ENCODE data around the gene MARVELD1.

MARVELD1 gene

DNA sequence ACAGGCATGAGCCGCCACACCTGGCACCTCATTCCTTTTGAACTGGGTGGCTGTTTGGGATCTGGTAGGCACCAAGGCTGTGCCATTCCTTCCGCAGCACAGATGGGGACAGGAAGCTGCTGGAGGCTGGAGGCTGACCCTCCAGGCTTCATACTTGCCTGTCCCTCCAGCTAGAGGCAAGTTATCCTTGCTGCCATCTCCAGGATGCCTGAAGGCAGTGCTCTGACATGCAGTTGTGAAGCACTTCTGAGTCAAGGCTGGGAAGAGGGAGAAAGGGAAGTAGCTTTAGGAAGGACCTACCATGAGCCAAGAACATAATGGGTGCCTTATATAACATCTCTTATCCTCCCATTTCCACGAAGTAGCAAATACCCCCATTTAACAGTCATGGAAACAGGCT is 9.5 kb downstream of the MARVELD1 start:
- DNase-seq: no peak

DNA sequence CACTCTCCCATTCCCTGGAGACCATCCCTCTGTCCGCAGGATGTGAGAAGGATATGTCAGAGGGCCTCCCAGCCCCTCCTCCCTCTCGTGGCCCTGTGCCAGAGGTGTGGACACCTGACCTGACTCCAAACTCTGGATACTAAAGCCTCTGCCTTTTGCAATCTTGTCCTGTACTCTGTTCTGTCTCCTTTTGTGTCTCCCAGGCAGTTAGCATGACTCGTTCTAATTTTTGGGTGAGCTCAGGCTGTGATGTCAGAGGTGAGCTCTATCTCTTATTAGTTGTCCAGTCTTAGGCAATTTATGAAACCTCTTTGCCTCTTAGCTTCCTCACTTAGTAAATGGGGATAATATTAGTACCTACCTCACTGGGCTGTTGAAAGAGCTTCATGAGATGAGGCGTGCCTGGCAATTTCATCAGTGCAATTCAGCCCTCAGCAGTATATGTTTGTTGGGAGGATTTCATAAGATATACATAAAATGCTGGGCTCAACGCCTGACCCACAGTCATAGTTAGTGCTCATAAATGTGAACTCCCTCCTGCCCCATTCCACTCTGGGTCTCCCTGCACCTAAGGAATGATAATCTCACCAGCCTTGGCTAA is 10.9 kb downstream of the MARVELD1 start:
- DNase-seq: peak; percentile 45

DNA sequence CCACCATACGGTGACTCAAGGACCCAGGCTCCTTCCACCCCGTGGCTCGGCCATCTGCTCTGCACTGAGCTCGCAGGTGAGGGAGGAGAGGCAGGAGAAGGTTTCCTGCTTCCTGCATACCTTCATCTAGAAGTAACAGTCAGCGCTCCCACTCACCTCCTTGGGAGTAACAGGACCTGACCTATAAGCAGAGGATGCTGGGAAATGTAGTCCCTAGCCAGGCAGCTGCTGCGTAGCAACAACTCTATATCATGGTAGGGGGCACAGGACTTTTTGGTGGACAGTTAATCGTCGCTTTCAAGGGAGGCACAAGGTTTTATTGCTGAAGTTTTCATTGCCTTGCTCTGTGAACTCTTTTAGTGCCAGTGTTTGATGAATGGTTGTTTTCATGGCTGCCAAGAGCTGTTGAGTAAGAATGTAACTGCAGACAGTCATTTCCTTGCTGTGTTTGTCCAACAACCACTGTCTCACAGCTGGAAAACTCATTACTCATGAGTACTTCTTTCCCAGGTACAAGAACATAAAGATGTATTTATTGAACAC is 13.2 kb downstream of the MARVELD1 start:
- DNase-seq: no peak

DNA sequence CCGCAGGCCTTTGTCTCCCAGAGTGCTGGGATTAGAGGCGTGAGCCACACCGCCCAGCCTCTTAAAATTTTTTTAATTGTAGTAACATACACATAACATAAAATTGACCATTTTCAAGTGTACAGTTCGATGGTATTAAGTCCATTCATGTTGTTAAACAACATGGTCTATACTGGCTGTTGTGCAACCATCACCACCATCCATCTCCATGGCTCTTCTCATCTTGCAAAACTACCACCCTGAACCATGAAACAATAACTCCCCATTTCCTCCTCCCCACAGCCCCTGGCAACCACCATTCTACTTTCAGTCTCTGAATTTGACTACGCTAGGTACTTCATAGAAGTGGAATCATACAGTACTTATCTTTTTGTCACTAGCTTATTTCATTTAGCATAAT is 15.5 kb downstream of the MARVELD1 start:
- no peak for DNase-seq

DNA sequence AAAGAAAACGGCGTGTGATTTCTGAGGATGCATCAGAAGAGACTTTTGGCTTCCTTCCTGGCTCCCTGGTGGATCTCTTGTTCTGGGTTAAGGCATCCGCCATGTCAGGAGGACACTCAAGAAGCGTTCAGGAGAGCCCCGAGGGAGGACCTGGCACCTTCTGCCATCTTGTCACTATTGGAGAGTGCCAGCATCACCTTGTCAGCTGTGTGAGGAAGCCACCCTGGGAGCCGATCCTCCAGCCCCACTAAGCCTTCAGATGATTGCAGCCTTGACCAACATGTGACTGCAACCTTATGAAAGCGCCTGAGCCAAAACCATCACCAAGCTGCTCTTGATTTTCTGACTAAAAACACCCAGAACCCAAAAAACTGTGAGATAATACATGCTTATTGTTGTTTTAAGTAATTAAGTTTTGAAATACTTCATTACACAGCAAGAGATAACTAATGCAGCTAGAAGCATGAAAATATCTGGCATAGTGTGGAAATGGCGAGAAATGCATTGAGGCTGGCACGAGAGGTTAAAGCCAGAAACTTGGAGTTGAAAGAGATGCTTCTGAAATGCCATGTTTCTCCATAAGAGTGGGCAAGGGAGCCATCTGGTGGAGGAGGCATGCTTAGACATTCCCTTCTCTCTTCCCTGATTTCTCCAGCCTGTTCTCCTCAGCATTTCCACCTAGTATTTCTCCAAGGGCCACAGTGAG is 18.0 kb downstream of the MARVELD1 start:
- peak; percentile 85 for DNase-seq

DNA sequence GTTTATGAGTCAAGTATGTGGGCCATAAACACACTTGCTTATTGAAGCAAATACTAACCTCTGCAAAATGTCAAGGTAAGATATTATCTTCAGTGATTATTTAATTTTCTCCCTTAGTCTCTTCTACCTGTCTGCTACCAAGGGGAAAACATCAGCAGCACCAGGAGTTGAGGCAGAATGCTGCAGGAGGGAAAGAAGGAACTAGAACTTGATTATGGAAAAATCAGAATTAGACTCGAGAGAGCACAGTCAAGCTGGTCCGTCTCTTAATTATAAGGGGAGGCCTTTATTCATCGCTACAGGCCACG is 18.5 kb downstream of the MARVELD1 start:
- DNase-seq: no peak

DNA sequence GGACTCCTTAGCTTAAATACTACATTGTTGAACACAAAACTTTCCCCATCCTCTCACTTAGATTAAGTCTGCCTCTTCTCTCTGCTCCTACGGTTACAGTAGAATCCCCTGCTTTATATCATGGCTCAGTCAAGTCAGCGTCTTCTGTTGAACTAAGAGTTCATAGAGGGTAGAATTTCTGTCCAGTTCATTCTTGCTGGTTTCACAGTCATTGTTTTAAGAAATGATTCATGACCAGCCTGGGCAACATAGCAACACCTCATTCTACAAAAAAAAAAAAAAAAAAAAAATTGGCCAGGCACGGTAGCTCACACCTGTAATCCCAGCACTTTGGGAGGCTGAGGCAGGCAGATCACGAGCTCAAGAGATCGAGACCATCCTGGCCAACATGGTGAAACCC is 19.7 kb downstream of the MARVELD1 start:
- DNase-seq: no peak

DNA sequence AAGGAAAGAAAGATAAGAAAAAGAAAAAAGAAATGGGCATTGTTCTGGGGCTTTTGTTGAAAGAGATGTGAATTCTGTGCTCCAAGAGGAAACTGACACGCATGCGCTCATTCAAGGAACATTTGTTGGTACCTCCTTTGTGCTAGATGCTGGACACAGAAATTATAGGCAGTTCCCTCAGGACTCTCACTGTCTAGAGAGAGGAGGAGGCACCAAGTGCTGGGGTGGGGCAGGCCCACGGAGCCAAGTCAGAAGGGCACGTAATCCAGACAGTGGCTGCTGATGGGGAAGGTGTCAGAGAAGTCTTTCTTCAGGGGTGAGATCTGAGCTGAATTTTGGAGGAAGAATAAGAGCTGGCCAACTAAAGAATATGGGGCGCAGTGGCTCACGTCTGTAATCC is 20.5 kb downstream of the MARVELD1 start:
- no peak for DNase-seq

DNA sequence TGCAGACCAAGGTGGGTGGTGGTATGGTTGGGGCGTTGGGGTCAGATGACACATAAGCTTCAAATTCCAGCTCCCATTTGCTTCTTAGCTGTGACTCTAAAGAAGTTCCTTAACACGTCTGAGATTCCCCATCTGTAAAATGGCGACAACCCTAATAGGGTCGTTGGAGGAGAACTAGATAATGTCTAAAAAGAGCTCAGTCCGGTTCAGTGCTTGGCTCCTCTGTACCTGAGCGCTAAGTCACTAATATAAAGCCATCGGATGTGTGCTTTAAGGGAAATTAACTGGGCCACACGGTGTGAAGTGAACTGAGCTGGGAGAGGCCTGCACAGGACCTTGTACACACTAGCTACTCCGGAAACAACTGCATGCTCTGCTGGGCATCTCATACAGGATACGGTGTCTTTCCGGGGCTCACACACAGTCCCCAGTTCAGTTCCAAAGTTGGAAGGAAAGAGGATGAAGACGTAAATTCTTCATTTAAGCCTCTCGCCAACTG is 22.9 kb downstream of the MARVELD1 start:
- no peak for DNase-seq

DNA sequence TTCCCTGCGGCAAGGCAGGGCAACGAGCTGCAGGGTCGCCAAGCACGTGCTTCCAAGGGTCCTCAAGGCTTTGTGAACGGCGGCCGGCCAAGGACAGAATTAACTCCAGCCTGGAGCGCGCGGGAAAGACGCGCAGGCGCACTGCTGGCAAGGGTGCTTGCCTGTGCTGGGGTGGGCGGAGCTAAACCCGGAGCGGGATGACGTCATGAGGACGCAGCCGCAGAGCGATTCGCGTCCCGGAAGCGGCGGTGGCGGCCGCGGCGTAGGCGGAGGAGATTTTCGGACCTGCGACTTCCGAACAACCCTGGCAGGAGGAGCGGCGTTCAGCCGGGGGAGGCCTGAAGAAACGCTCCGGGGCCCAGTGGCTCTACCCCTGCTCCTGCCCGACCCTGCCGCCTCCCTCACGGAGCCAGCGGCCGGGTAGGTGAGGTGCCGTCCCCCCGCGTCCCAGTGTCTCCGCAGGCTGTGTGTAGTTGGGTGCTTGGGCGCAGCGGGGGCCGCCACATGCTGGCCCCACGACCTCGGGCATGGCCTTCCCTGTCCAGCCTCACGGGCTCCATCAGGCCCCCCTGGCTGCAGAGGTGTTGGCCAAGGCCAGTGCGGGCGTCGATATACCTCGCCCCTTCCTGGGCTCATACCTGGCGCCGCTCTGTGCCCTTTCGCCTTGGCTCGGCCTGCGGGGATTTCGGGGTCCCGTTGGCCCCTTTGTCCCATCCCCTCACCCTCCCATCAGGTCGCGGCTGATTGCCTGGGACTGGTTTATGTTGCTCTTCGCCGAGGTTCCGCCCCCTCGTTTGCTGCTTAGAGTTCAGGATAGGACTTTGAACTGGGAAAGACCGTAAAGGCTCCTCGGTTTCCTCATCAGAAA is 23.6 kb downstream of the MARVELD1 start, which contains the start of gene ZFYVE27:
Gene ZFYVE27, plus strand, starts transcription at position 227 of the 868 bp plus-strand sequence. CDS start 1,350 bp downstream, outside the sequence.
- DNase-seq: peak; percentile 98

DNA sequence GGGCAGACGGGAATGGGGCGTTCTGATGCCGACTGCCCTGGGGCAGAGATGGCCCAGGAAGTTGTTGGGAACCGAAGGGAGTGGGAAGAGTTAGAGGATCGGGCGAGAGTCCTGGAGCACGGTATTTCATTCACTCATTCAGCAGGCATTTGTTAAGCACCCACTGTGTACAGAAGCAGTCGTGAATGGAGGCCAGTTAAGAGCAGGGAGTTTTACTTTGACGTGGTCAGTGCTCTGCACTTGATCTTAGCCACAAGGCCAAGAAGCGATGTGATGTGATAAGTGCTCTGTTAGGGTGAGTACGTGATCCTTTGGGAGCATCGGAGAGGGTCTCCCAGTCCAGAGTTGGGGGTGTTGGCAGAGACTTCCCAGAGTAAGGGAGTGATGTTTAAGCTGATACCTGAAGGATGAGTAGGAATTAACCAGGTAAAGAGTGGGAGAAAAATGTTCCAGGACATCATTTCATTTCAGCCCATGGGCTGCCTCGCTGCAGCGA is 24.3 kb downstream of the MARVELD1 start:
- DNase-seq: no peak

DNA sequence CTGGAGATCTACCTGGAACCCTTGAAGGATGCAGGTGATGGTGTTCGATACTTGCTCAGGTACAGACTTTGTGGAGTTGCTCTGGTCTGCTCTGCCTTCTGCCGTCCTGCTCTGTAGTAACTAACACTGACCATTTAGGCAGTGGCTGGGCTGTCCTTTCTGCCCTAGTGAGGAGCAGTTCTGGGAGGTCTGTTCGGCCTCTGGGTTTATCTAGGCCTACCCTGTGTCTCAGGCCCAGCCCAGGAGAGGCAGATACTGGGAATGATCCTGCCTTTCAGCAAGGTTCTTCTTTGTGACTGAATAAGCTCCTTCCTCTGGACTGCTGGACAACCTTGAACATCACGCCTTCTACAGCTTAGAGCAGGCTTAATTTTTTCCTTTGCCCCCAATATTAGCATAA is 25.1 kb downstream of the MARVELD1 start:
- DNase-seq: no peak

DNA sequence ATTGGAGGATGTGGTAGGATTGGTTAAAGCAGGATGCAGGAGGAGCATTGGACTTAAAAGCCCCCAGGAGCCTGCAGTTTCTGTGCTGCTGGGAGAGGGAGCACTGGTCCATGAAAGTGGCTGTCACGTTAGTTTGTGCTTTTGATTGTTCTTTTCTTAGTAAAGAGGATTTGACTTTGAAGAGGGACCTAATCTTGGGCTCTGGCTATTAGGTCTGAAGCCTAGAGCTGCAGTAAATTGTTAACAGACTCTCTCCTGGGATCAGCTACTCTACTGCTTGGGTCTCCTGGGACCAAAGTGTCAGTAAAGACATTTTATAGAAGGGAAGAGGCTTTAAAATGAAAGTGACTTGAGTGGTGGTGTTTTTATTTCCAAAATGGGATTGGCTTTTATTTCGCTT is 27.1 kb downstream of the MARVELD1 start:
- no peak for DNase-seq

DNA sequence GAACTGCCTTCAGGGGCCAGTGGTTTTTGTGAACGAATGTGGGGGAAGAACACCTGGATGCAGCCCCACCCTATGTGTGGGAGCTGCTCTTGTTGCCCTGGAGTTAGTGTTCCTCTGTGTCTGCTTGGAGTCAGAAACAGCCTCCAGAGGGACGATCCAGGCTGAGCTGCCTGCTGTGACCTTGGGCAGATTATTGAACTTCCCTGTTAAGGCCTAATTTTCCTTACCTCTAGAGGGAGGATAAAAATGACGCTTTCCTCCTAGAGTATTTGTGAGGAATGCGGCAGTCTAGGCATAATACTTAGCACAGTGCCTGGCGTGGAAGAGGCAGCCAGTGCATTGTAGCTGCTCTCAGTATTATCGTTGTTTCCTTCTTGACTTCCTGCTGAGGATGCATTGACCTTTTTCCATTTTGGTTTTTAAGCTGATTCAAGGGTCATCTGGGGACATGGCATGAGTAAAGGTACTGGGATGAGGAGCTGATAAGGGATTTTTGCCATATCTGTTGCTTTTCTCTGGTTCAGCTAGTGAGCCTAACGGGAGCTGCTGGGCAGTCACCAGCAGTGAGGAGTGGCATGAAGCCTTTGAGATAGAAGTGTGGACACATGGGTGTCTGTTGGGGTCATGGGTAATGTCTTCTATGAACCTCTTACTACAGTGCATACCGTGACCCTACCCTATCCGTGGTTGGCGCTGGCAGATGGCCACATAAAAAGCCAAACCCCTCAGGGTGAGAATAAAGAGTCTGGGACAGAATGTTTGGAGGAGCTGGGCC is 29.8 kb downstream of the MARVELD1 start:
- DNase-seq: peak; percentile 53

DNA sequence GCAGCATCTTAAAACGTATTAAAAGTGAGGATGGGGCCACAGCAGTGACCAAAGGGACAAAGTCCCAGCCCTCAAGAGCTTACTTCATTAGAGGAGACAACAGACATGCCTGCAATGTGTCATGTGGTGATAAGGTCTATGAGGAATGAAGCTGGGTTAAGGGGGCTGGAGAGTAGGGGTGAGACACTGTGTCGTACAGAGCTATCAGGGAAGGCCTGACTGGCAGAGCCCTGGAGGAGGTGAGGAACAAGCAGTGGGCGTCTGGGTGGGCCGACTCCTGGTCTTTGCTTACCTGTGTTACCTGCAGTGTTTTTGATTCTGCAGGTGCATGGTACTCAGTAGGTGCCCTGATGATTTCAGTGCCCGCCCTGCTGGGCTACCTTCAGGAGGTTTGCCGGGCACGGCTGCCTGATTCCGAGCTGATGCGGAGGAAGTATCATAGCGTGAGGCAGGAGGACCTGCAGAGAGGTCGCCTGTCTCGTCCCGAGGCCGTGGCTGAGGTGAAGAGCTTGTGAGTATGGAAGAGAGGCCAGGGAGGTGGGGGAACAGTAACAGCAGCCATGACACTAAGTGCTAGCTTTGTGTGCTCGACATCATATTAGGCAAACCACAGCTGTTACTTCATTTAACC is 31.0 kb downstream of the MARVELD1 start:
- DNase-seq: peak; percentile 83

DNA sequence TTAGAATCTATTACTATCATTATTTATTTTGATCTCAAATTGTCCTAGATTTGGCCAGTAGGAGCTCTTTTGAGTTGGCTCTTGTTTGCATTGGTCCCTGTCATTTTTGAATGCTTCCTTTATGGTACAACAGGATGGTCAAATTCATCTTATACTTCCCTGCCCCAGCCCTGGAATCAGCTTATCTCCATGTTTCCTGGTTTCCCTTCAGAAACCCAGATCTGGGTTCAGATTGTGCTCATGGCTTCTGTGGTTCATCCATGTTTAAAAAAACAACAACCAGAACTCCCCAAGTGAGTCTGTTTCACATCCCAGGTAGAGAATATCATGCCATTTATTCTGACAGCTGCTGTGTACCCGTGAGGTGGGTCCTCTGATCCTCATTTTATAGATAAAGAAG is 34.0 kb downstream of the MARVELD1 start:
- no peak for DNase-seq

DNA sequence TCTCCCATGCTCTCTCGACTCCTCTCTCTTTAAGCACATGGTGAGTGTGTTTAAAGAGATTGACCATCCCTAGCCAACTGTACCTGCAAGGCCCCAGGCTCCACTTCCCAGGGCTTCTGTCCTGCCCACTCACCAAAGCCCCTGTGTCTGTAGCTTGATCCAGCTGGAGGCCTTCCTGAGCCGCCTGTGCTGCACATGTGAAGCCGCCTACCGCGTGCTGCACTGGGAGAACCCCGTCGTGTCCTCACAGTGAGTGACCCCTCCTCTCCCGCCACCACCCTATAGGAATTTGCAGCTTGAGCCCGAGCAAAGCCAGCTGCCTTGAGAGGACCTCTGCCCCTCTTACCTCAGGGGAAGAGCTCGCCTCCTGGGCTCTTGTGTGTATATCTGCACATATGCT is 34.6 kb downstream of the MARVELD1 start:
- no peak for DNase-seq

DNA sequence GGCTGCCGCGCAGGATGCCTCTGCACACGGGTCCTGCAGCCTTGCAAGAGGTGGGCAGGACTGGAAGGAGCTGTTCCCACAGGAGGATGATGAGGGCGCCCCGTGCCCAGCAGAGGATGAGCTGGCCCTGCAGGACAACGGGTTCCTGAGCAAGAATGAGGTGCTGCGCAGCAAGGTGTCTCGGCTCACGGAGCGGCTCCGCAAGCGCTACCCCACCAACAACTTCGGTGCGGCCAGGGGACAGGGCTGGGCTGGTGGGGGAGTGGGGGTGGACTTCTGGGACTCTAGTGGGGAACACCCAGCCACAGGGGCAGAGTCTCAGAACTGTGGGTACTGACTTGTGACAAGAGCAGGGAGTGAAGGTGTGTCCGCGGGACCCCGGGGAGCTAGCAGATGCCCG is 39.4 kb downstream of the MARVELD1 start:
- no peak for DNase-seq

DNA sequence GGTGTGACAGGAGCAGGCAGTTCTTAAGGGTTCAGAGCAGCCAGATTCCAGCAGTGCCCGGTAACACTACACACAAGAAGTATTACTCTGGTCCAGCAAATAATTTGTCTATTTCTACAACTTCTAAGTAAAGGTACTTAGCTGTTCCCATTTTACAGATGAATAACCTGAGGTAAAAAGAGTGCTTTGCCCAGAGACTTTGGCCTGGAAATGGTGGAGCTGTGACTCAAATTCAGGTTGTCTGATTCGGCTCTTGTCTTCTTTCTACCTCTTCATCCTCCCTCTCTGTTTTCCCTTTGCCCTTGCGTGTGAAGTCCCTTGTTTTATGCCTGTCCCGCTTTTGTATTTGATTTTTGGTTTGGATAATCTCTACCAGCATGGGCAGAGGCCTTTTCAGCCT is 41.2 kb downstream of the MARVELD1 start:
- no peak for DNase-seq

DNA sequence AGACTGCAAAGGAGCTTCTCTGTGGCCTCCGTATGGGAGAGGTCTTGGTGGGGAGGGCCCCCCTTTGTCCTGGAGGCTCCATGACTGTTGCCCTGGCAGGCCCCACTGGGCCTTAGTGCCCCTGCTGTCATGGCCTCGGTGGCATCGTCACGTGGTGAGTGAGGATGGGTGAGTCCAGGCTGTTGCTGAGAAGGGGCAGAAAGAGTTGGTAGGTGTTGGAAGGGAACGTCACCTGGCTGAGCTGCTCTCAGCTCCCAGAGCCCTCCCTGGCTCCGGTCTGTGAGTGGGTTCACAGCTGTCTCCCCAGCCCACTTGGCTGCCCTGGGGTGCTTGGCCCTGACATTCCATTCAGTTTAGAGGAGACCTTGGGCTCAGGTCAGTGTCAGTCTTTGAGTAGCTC is 42.2 kb downstream of the MARVELD1 start:
- no peak for DNase-seq

DNA sequence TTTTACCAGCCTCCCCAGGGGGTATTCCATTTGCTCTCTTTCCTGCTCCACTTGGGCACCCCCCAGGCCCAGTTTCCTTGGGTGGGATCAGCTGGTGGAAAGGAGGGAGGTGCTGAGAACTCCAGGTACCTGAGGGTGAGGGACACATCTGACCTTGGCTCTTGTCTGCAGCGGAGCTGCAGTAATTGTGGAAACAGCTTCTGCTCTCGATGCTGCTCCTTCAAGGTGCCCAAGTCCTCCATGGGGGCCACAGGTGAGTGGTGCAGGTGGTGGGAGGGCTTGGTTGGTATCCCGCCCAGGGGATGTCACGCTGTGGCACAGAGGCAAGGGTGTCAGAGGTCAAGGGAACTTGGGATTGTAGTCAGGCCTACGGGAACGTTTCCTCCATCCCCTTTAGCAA is 43.9 kb downstream of the MARVELD1 start:
- DNase-seq: no peak

All from hematopoietic multipotent progenitor cell treated with erythropoietin and hydrocortisone succinate and interleukin-3 and kit ligand, for 4 days (in vitro differentiated cells).